ENCODE data around the gene UBE2G1.
A peak's percentile ranks its signal among the peaks of the same experiment; 100 is the strongest.

DNA sequence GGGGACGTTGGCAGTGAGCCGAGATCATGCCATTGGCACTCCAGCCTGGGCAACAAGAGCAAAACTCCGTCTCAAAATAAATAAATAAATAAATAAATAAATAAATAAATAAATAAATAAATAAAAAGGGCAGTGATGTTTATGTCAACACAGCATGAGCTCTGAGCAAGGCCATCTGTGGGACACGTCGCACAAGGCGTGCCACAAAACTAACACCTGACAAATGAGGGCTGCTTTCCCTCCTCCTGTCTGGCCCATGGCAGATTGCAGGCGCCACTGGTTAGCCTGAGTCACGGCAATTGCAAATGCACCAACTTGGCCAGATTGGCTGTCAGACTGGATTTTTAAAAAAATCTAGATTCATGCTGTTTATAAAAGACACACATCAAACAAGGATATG, 41.4 kb upstream of the UBE2G1 start:
- TF ChIP-seq, protein P1, sequence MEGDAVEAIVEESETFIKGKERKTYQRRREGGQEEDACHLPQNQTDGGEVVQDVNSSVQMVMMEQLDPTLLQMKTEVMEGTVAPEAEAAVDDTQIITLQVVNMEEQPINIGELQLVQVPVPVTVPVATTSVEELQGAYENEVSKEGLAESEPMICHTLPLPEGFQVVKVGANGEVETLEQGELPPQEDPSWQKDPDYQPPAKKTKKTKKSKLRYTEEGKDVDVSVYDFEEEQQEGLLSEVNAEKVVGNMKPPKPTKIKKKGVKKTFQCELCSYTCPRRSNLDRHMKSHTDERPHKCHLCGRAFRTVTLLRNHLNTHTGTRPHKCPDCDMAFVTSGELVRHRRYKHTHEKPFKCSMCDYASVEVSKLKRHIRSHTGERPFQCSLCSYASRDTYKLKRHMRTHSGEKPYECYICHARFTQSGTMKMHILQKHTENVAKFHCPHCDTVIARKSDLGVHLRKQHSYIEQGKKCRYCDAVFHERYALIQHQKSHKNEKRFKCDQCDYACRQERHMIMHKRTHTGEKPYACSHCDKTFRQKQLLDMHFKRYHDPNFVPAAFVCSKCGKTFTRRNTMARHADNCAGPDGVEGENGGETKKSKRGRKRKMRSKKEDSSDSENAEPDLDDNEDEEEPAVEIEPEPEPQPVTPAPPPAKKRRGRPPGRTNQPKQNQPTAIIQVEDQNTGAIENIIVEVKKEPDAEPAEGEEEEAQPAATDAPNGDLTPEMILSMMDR (IDR thresholded peaks at IDR 0.05): no peak
- peak; percentile 44 for TF ChIP-seq POLR2AphosphoS5 (IDR thresholded peaks at IDR 0.05)
- no peak for TF ChIP-seq POLR2A (IDR thresholded peaks at IDR 0.05)

Data from prostate gland (tissue), 2 donors.